ENCODE data around the gene PLA1A.

The PLA1A gene

GRCh38 chr3:119649761-119650160, 52.1 kb downstream of the PLA1A start (continued):
- no peak for TF ChIP-seq ZNF148 (tag by site-specific recombination; IDR thresholded peaks at IDR 0.05; ENCODE audit: borderline replicate concordance)

GRCh38 chr3:119652306-119653033, 54.8 kb downstream of the PLA1A start:
- no peak for TF ChIP-seq BCL6B (tag by site-specific recombination; IDR thresholded peaks at IDR 0.05)
- no peak for TF ChIP-seq ZBTB21 (tag by site-specific recombination; IDR thresholded peaks at IDR 0.05)
- no peak for TF ChIP-seq IKZF3 (tag by site-specific recombination; IDR thresholded peaks at IDR 0.05)
- TF ChIP-seq ZNF280C (tag by site-specific recombination; IDR thresholded peaks at IDR 0.05) = no peak
- no peak for TF ChIP-seq ZNF596 (tag by site-specific recombination; IDR thresholded peaks at IDR 0.05)
- no peak for TF ChIP-seq TCF7L2 (IDR thresholded peaks at IDR 0.05; ENCODE audit: borderline replicate concordance, low read depth, low read length)
- no peak for TF ChIP-seq KLF8 (tag by site-specific recombination; IDR thresholded peaks at IDR 0.05)
- no peak for TF ChIP-seq ZBTB1 (tag by site-specific recombination; IDR thresholded peaks at IDR 0.05)
- no peak for TF ChIP-seq ZNF639 (tag by site-specific recombination; IDR thresholded peaks at IDR 0.05)
- TF ChIP-seq FEZF1 (tag by site-specific recombination; IDR thresholded peaks at IDR 0.05) = no peak
- no peak for TF ChIP-seq ZNF660 (tag by site-specific recombination; IDR thresholded peaks at IDR 0.05)
- TF ChIP-seq ZBTB26 (tag by site-specific recombination; optimal IDR thresholded peaks at IDR 0.05) = no peak
- no peak for TF ChIP-seq ZNF837 (tag by site-specific recombination; IDR thresholded peaks at IDR 0.05)
- no peak for TF ChIP-seq ZNF2 (tag by site-specific recombination; IDR thresholded peaks at IDR 0.05)
- no peak for TF ChIP-seq ZNF768 (tag by site-specific recombination; IDR thresholded peaks at IDR 0.05)
- TF ChIP-seq ZNF354C (tag by site-specific recombination; IDR thresholded peaks at IDR 0.05; ENCODE audit: borderline replicate concordance, low read depth) = no peak
- TF ChIP-seq ZNF571 (tag by site-specific recombination; IDR thresholded peaks at IDR 0.05) = no peak
- no peak for TF ChIP-seq REST (tag by site-specific recombination; IDR thresholded peaks at IDR 0.05)
- TF ChIP-seq REPIN1 (tag by site-specific recombination; IDR thresholded peaks at IDR 0.05; ENCODE audit: low read depth) = no peak
- no peak for TF ChIP-seq SP3 (tag by site-specific recombination; IDR thresholded peaks at IDR 0.05)
- POLR2A ChIA-PET = no interaction called here

More at GRCh38 chr3:119652306-119653033, 54.8 kb downstream of the PLA1A start:
- Histone ChIP-seq H3K36me3 (ENCODE audit: control insufficient read depth in 2 of 2, insufficient read depth in 1 of 2, low read length in 2 of 2) (no peaks in the 10 kb centered on the region), H3K4me1 (ENCODE audit: control insufficient read depth, insufficient read depth, low read length) (no peaks in the 10 kb centered on the region), H3K4me3 (ENCODE audit: low read depth, low read length) (no peak overlapping the region), H3K27ac (ENCODE audit: extremely low read depth, low read depth, low read length) (no peak overlapping the region), H3K9me3 (ENCODE audit: control insufficient read depth, insufficient read depth, low read depth, low read length) (no peaks in the 10 kb centered on the region)
- CTCF ChIA-PET = no interaction called here
